PFSK-1 (cell line): ENCODE data around the gene PNCK.

Experiments used
- POLR2AphosphoS5 ChIP-seq: IDR thresholded peaks from 2 replicates; pipeline ENCODE4 v1.6.1; 2012; ENCODE audit warnings: low read depth, mild to moderate bottlenecking, control low read depth, low read length, moderate library complexity
- REST ChIP-seq, 2 experiments: IDR thresholded peaks; 2 replicates each; pipeline versions ENCODE4 v1.6.1 to v1.8.0; 2011 to 2012; ENCODE audit warnings: low read depth in 2 of 2, low read length in 2 of 2, control low read depth in 1 of 2, inconsistent platforms in 1 of 2, mild to moderate bottlenecking in 1 of 2, moderate library complexity in 1 of 2; ENCODE audit not compliant: insufficient read depth in 1 of 2
- SIN3A ChIP-seq: IDR thresholded peaks from 2 replicates; pipeline ENCODE4 v1.6.1; 2012; ENCODE audit warnings: mild to moderate bottlenecking, low read length, moderate library complexity, borderline replicate concordance; ENCODE audit not compliant: insufficient read depth
- TAF1 ChIP-seq: IDR thresholded peaks from 2 replicates; pipeline ENCODE4 v1.6.1; 2012; ENCODE audit warnings: low read length, control low read depth, borderline replicate concordance; ENCODE audit not compliant: insufficient read depth

- TF ChIP-seq POLR2AphosphoS5 (no peak), REST (IDR thresholded peaks at IDR 0.05; ENCODE audit: insufficient read depth in 1 of 2, low read depth in 2 of 2, low read length in 2 of 2) (no peak), SIN3A (no peak), TAF1 (no peak)
These were observed 26.8 kb downstream of the PNCK start, which contains the start of gene DUSP9 for GRCh38 chrX:153646620-153647373.
